ENCODE measurements around the gene TNRC6C. TPM values are rescaled to one million over a fixed set of nuclear protein-coding genes. Genes with fewer than 3 reads are reported as not detected.

TNRC6C gene
- total RNA-seq, 1 donor from 2014 or later: 28.7 TPM

- peaks cover 7% of the 10 kb centered on the region for H3K4me1 Mint-ChIP-seq (ENCODE audit: unreplicated experiment)
- DNase-seq (ENCODE audit: extremely low spot score, unreplicated experiment): no peak
- H3K27me3 Mint-ChIP-seq (ENCODE audit: unreplicated experiment): no peaks in the 10 kb centered on the region
- no peaks in the 10 kb centered on the region for H3K9me3 Mint-ChIP-seq (ENCODE audit: unreplicated experiment)
- no peak for TF ChIP-seq CTCF (IDR thresholded peaks at IDR 0.05)
- H3K27ac Mint-ChIP-seq (ENCODE audit: unreplicated experiment): no peak overlapping the region
- peaks cover 3% of the 10 kb centered on the region for H3K36me3 Mint-ChIP-seq (ENCODE audit: unreplicated experiment)
- H3K4me3 Mint-ChIP-seq (ENCODE audit: unreplicated experiment): no peak overlapping the region
Measured at GRCh38 chr17:78020717-78021108, 62.2 kb downstream of the TNRC6C start.

GRCh38 chr17:78022425-78022824 is 63.9 kb downstream of the TNRC6C start:
- H3K9me3 Mint-ChIP-seq (ENCODE audit: unreplicated experiment): no peaks in the 10 kb centered on the region
- DNase-seq (ENCODE audit: extremely low spot score, unreplicated experiment): no peak
- H3K36me3 Mint-ChIP-seq (ENCODE audit: unreplicated experiment): peaks cover 3% of the 10 kb centered on the region
- no peak for TF ChIP-seq CTCF (IDR thresholded peaks at IDR 0.05)
- H3K27me3 Mint-ChIP-seq (ENCODE audit: unreplicated experiment): no peaks in the 10 kb centered on the region
- H3K4me3 Mint-ChIP-seq (ENCODE audit: unreplicated experiment): no peak overlapping the region
- H3K4me1 Mint-ChIP-seq (ENCODE audit: unreplicated experiment): peaks cover 7% of the 10 kb centered on the region
- no peak overlapping the region for H3K27ac Mint-ChIP-seq (ENCODE audit: unreplicated experiment)

- Mint-ChIP-seq H3K36me3 (ENCODE audit: unreplicated experiment) (peaks cover 3% of the 10 kb centered on the region), H3K27ac (ENCODE audit: unreplicated experiment) (no peak overlapping the region), H3K4me1 (ENCODE audit: unreplicated experiment) (peaks cover 7% of the 10 kb centered on the region), H3K9me3 (ENCODE audit: unreplicated experiment) (no peaks in the 10 kb centered on the region), H3K27me3 (ENCODE audit: unreplicated experiment) (no peaks in the 10 kb centered on the region), H3K4me3 (ENCODE audit: unreplicated experiment) (no peak overlapping the region)
- DNase-seq (ENCODE audit: extremely low spot score, unreplicated experiment): no peak
- no peak for TF ChIP-seq CTCF (IDR thresholded peaks at IDR 0.05)
Measured at GRCh38 chr17:78023042-78023441, 64.5 kb downstream of the TNRC6C start.

- H3K4me3 Mint-ChIP-seq (ENCODE audit: unreplicated experiment): no peak overlapping the region
- H3K4me1 Mint-ChIP-seq (ENCODE audit: unreplicated experiment): peaks cover 7% of the 10 kb centered on the region
- no peaks in the 10 kb centered on the region for H3K9me3 Mint-ChIP-seq (ENCODE audit: unreplicated experiment)
- H3K36me3 Mint-ChIP-seq (ENCODE audit: unreplicated experiment): peaks cover 3% of the 10 kb centered on the region
- no peak for DNase-seq (ENCODE audit: extremely low spot score, unreplicated experiment)
- no peak overlapping the region for H3K27ac Mint-ChIP-seq (ENCODE audit: unreplicated experiment)
- H3K27me3 Mint-ChIP-seq (ENCODE audit: unreplicated experiment): no peaks in the 10 kb centered on the region
- TF ChIP-seq CTCF (IDR thresholded peaks at IDR 0.05): no peak
Measured at GRCh38 chr17:78026381-78026780, 67.9 kb downstream of the TNRC6C start.

- no peak overlapping the region for H3K27ac Mint-ChIP-seq (ENCODE audit: unreplicated experiment)
- H3K9me3 Mint-ChIP-seq (ENCODE audit: unreplicated experiment): no peaks in the 10 kb centered on the region
- no peak for DNase-seq (ENCODE audit: extremely low spot score, unreplicated experiment)
- H3K36me3 Mint-ChIP-seq (ENCODE audit: unreplicated experiment): peaks cover 5% of the 10 kb centered on the region
- H3K4me3 Mint-ChIP-seq (ENCODE audit: unreplicated experiment): no peak overlapping the region
- no peak for TF ChIP-seq CTCF (IDR thresholded peaks at IDR 0.05)
- peaks cover 11% of the 10 kb centered on the region for H3K4me1 Mint-ChIP-seq (ENCODE audit: unreplicated experiment)
- no peaks in the 10 kb centered on the region for H3K27me3 Mint-ChIP-seq (ENCODE audit: unreplicated experiment)
Measured at GRCh38 chr17:78027121-78027520, 68.6 kb downstream of the TNRC6C start.
